H1 (cell line): ENCODE data around the gene GCNA. TPM values are rescaled to one million over a fixed set of nuclear protein-coding genes. Genes with fewer than 3 reads are reported as not detected.

Source experiments
- CTCF ChIA-PET: fragments of 300-600 bp; sonication (Branson Sonifier 250); formaldehyde crosslinking; loops from one replicate; lab custom pipeline; 2021; ENCODE audit not compliant: partially characterized antibody; lab: Charles Lee
- POLR2A ChIA-PET: fragments of 300-600 bp; sonication (Branson Sonifier 250); formaldehyde crosslinking; loops from one replicate; lab custom pipeline; 2021; ENCODE audit warnings: inconsistent platforms; ENCODE audit not compliant: partially characterized antibody; lab: Charles Lee
- DNase-seq, 2 experiments: peaks; one replicate each; pipeline versions ENCODE4 v3.0.0 to v3.0.0-alpha.2; 2010 to 2022; ENCODE audit warnings: low spot score in 2 of 2, low read depth in 1 of 2, mixed read lengths in 1 of 2
- FAIRE-seq: peaks from 2 replicates; lab custom pipeline; 2011; peaks lifted over from hg19 to GRCh38; lab: Jason Lieb, UNC
- H2AFZ ChIP-seq: 2 replicates; pipeline ENCODE4 v1.8.1; 2012; ENCODE audit warnings: low read length, inconsistent platforms
- H2AK5ac ChIP-seq: 2 replicates; pipeline ENCODE4 v1.6.1; 2013; ENCODE audit warnings: low read depth, low read length
- H2BK120ac ChIP-seq: replicated peaks from 2 replicates; pipeline ENCODE3; 2013; ENCODE audit warnings: low read depth, low read length, inconsistent platforms
- H2BK12ac ChIP-seq: 2 replicates; pipeline ENCODE4 v1.6.1; 2013; ENCODE audit warnings: low read depth, low read length
- H2BK15ac ChIP-seq: 2 replicates; pipeline ENCODE4 v1.6.1; 2013; ENCODE audit warnings: low read length
- H2BK20ac ChIP-seq: 2 replicates; pipeline ENCODE4 v1.6.1; 2013; ENCODE audit warnings: low read length
- H2BK5ac ChIP-seq: 2 replicates; pipeline ENCODE4 v1.6.1; 2013; ENCODE audit warnings: low read depth, low read length
- H3K14ac ChIP-seq: 2 replicates; pipeline ENCODE4 v1.6.1; 2013; ENCODE audit warnings: inconsistent platforms; ENCODE audit not compliant: insufficient read length
- H3K18ac ChIP-seq: 2 replicates; pipeline ENCODE4 v1.6.1; 2013; ENCODE audit warnings: low read length; ENCODE audit errors: extremely low read depth
- H3K23ac ChIP-seq: 2 replicates; pipeline ENCODE4 v1.6.1; 2013; ENCODE audit warnings: inconsistent platforms; ENCODE audit not compliant: insufficient read length
- H3K23me2 ChIP-seq: 2 replicates; pipeline ENCODE4 v1.6.1; 2013; ENCODE audit warnings: low read depth, low read length
- H3K27ac ChIP-seq: 2 replicates; pipeline ENCODE4 v1.6.1; 2011; ENCODE audit warnings: low read depth, low read length, inconsistent platforms
- H3K27me3 ChIP-seq, 4 experiments: replicated peaks in 1 of 4; 1 replicate in 1 of 4; 2 replicates in 3 of 4; pipeline versions ENCODE4 v1.6.1 to v1.8.1; 2011 to 2013; ENCODE audit warnings: low read length in 3 of 4, mild to moderate bottlenecking in 3 of 4, inconsistent platforms in 2 of 4, mixed read lengths in 2 of 4, moderate library complexity in 1 of 4; ENCODE audit not compliant: control insufficient read depth in 3 of 4, insufficient read depth in 3 of 4; ENCODE audit errors: extremely low read depth in 1 of 4
- H3K36me3 ChIP-seq, 4 experiments: 2 replicates each; pipeline versions ENCODE4 v1.6.1 to v1.8.1; 2011 to 2013; ENCODE audit warnings: mild to moderate bottlenecking in 4 of 4, low read length in 3 of 4, moderate library complexity in 2 of 4, control low read depth in 1 of 4, inconsistent platforms in 1 of 4; ENCODE audit not compliant: insufficient read depth in 4 of 4, control insufficient read depth in 2 of 4
- H3K4ac ChIP-seq: replicated peaks from 2 replicates; pipeline ENCODE3; 2013; ENCODE audit warnings: low read length, low read depth, mixed read lengths, inconsistent platforms; ENCODE audit not compliant: insufficient read length
- H3K4me1 ChIP-seq, 4 experiments: replicated peaks in 1 of 4; 1 replicate in 1 of 4; 2 replicates in 3 of 4; pipeline versions ENCODE4 v1.6.1 to v1.8.1; 2011 to 2013; ENCODE audit warnings: low read length in 3 of 4, inconsistent platforms in 2 of 4, mixed read lengths in 1 of 4; ENCODE audit not compliant: insufficient read depth in 4 of 4, control insufficient read depth in 3 of 4
- H3K4me2 ChIP-seq, 2 experiments: 2 replicates each; pipeline versions ENCODE4 v1.6.1 to v1.8.1; 2011 to 2013; ENCODE audit warnings: low read depth in 2 of 2, low read length in 2 of 2, control low read depth in 1 of 2, inconsistent platforms in 1 of 2, mild to moderate bottlenecking in 1 of 2; ENCODE audit not compliant: insufficient read depth in 1 of 2
- H3K4me3 ChIP-seq, 4 experiments: fragments of 200-600, 300-600 bp in 1 of 4; sonication (generic), shearing (Covaris generic), sonication (Bioruptor Twin) in 1 of 4; 2 replicates each; pipeline versions ENCODE4 v1.5.1 to v1.8.1; 2011 to 2016; ENCODE audit warnings: low read length in 4 of 4, low read depth in 3 of 4, control low read depth in 2 of 4, inconsistent platforms in 2 of 4, mild to moderate bottlenecking in 2 of 4, mixed read lengths in 1 of 4, moderate library complexity in 1 of 4; ENCODE audit not compliant: insufficient read depth in 2 of 4; ENCODE audit errors: extremely low read depth in 1 of 4
- H3K56ac ChIP-seq: replicated peaks from 2 replicates; pipeline ENCODE3; 2013; ENCODE audit warnings: low read depth, mild to moderate bottlenecking, mixed read lengths, low read length, inconsistent platforms; ENCODE audit not compliant: insufficient read length
- H3K79me1 ChIP-seq: 2 replicates; pipeline ENCODE4 v1.6.1; 2013; ENCODE audit warnings: low read depth, low read length, control low read depth
- H3K79me2 ChIP-seq, 2 experiments: 2 replicates each; pipeline versions ENCODE4 v1.6.1 to v1.8.1; 2012 to 2013; ENCODE audit warnings: low read length in 2 of 2, mild to moderate bottlenecking in 2 of 2, inconsistent platforms in 1 of 2; ENCODE audit not compliant: insufficient read depth in 2 of 2, control insufficient read depth in 1 of 2
- H3K9ac ChIP-seq, 4 experiments: replicated peaks in 1 of 4; 1 replicate in 1 of 4; 2 replicates in 3 of 4; pipeline versions ENCODE4 v1.6.1 to v1.8.1; 2011 to 2013; ENCODE audit warnings: low read depth in 3 of 4, low read length in 3 of 4, control low read depth in 2 of 4, mild to moderate bottlenecking in 2 of 4, moderate library complexity in 2 of 4, inconsistent platforms in 1 of 4; ENCODE audit errors: extremely low read depth in 1 of 4
- H3K9me3 ChIP-seq, 2 experiments: 2 replicates each; pipeline versions ENCODE4 v1.6.1 to v1.8.1; 2012 to 2013; ENCODE audit warnings: mild to moderate bottlenecking in 2 of 2, moderate library complexity in 2 of 2, control low read depth in 1 of 2, inconsistent platforms in 1 of 2, low read depth in 1 of 2, low read length in 1 of 2, mixed read lengths in 1 of 2; ENCODE audit not compliant: insufficient read depth in 2 of 2
- H4K20me1 ChIP-seq, 2 experiments: replicated peaks in 1 of 2; 2 replicates each; pipeline versions ENCODE3 to v1.8.1; 2011 to 2013; ENCODE audit warnings: inconsistent platforms in 2 of 2, low read length in 2 of 2, mild to moderate bottlenecking in 1 of 2; ENCODE audit not compliant: insufficient read depth in 2 of 2, control insufficient read depth in 1 of 2
- H4K5ac ChIP-seq: 2 replicates; pipeline ENCODE4 v1.6.1; 2013; ENCODE audit warnings: low read length, low read depth, mixed read lengths, inconsistent platforms; ENCODE audit not compliant: insufficient read length
- H4K8ac ChIP-seq: 2 replicates; pipeline ENCODE4 v1.8.0; 2013; ENCODE audit warnings: mild to moderate bottlenecking, moderate library complexity, low read length, inconsistent platforms; ENCODE audit not compliant: insufficient read depth; ENCODE audit errors: extremely low read depth
- H4K91ac ChIP-seq: replicated peaks from 2 replicates; pipeline ENCODE3; 2013; ENCODE audit warnings: low read length, mixed read lengths, inconsistent platforms; ENCODE audit not compliant: insufficient read length
- CBX5 ChIP-seq: fragments of 300-800, 300-1000 bp; sonication (generic); IDR thresholded peaks from 2 replicates; pipeline ENCODE4 v1.7.1; 2016; ENCODE audit warnings: antibody characterized with exemption, low read length, low read depth
- EZH2 ChIP-seq: fragments of 200-600 bp; sonication (generic); IDR thresholded peaks from 2 replicates; pipeline ENCODE4 v1.7.1; 2012; ENCODE audit warnings: low read depth, mild to moderate bottlenecking, moderate library complexity, low read length, inconsistent platforms; ENCODE audit not compliant: severe bottlenecking
- WGBS, 2 experiments: shearing (Covaris generic) in 1 of 2; methylation state at CpG; one replicate each; pipeline versions ENCODE4 v1.1.6 to v1.1.7; 2013 to 2015; ENCODE audit warnings: low lambda C conversion rate in 2 of 2, mixed read lengths in 2 of 2, inconsistent platforms in 1 of 2, low coverage in 1 of 2, missing lambda C conversion rate in 1 of 2; ENCODE audit not compliant: insufficient replicate concordance in 2 of 2, insufficient coverage in 1 of 2, insufficient read length in 1 of 2; ENCODE audit errors: extremely low coverage in 1 of 2, missing lambda C conversion rate in 1 of 2; 5-methylcytosine and 5-hydroxymethylcytosine counted together
- polyA plus RNA-seq, 7 experiments: library from polyadenylated mRNA; depleted of rRNA in 3 of 7; stranded (reverse) in 5 of 7; unstranded in 2 of 7; fragments of >200 nt in 5 of 7; fragments of 200-250 nt in 2 of 7; gene quantifications; 1 replicate in 5 of 7; 2 replicates in 1 of 7; 4 replicates in 1 of 7; pipeline versions ENCODE4 v1.2.1 to v1.2.3, GENCODE V29; 2011 to 2013; ENCODE audit warnings: missing spikeins in 2 of 7, mixed read lengths in 2 of 7
- total RNA-seq: library from RNA; stranded (reverse); fragmentation: NEBNext Ultra II Directional; extraction: Animal tissue kit (Norgen Biotek cat#: 25700); gene quantifications from 2 replicates; pipeline ENCODE4 v1.2.1, GENCODE V29; 2021

Gene GCNA
- total and polyA plus RNA-seq, 2 of the 8 experiments (the other 6 are each of a cell fraction or from before 2014, with no cell fraction given): 0.41 to 0.95 TPM

- Histone ChIP-seq H3K56ac (no peak within 1 kb of the TSS), H2BK20ac (no peak within 1 kb of the TSS), H3K18ac (no peak within 1 kb of the TSS), H3K4me3 (no peak within 1 kb of the TSS), H4K8ac (no peak within 1 kb of the TSS; the same call in 1 of the 2 replicates), H3K9ac (no peak within 1 kb of the TSS), H3K27me3 (no peaks in the 10 kb centered on the region), H4K20me1 (no peaks in the 10 kb centered on the region), H2AFZ (no peak within 1 kb of the TSS), H3K4ac (no peak within 1 kb of the TSS), H3K27ac (no peak within 1 kb of the TSS), H2BK5ac (no peak within 1 kb of the TSS), H2BK12ac (no peak within 1 kb of the TSS), H2BK120ac (no peak within 1 kb of the TSS), H3K36me3 (no peaks in the 10 kb centered on the region), H3K4me1 (peaks cover 0 to 5% (median 0%) of the 10 kb centered on the region in 4 experiments; a peak in 1 of 7 replicates), H2AK5ac (no peak within 1 kb of the TSS), H3K9me3 (no peaks in the 10 kb centered on the region), H3K14ac (no peak within 1 kb of the TSS), H3K79me1 (no peaks in the 10 kb centered on the region), H3K4me2 (no peak within 1 kb of the TSS), H4K5ac (no peak within 1 kb of the TSS), H4K91ac (no peak within 1 kb of the TSS), H3K23me2 (no peaks in the 10 kb centered on the region), H3K79me2 (no peaks in the 10 kb centered on the region), H2BK15ac (no peak within 1 kb of the TSS), H3K23ac (no peak within 1 kb of the TSS)
- DNase-seq (no peak), FAIRE-seq (no peak)
- TF ChIP-seq EZH2 (no peak), CBX5 (no peak)
- CTCF ChIA-PET: interaction anchor here (0.6 to 0.7 kb wide), 2 partner anchors 46 to 1003 kb away, joined by 3 read pairs; no protein-coding TSS in a partner anchor
- WGBS, 2 experiments: 96% methylated on average over 3 of the region's 4 CpGs; no CpG with 5 or more reads in 1 of the 2 experiments
- POLR2A ChIA-PET: no interaction called here
These were observed 40.1 kb downstream of the GCNA start, which contains the start of gene CXCR3 for GRCh38 chrX:71618303-71618721. TSS of gene CXCR3 (minus strand) at chrX:71618511. CDS start at chrX:71618449, 62 bp downstream.
